Stimulated activated CD8-positive, alpha-beta memory T cell treated with anti-CD3 and anti-CD28 coated beads, Interleukin-7, amount 100 ng/mL, for 24 hours (primary cell): ENCODE measurements around the gene PPARD.

Experiments
- DNase-seq: peaks from one replicate; pipeline ENCODE4 v3.0.0-alpha.2; 2020; ENCODE audit warnings: low read depth

Gene PPARD

DNA sequence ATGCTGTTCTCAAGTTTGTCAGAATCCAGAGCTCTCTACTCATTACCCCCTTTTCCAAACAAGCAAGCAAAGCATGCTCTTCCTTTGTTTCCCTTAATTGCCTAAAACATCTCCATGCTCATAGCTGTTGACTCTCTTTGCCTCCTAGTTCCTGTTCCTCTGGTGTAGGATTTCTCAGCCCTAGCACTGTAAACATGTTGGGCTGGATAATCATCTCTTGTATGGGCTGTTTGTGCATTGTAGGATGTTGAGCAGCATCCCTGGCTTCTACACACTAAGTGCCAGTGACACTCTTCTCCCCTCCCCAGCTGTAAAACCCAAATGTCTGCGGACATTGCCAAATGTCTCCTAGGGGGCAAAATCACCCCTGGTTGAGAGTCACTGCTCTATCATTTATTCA lies 14.0 kb downstream of the PPARD start:
- DNase-seq = no peak

GRCh38 chr6:35357677-35358076 lies 15.3 kb downstream of the PPARD start:
- DNase-seq = no peak

GRCh38 chr6:35358086-35358485 lies 15.7 kb downstream of the PPARD start:
- DNase-seq = no peak

- DNase-seq = no peak
Observed at GRCh38 chr6:35359346-35359743, 17.0 kb downstream of the PPARD start.

DNA sequence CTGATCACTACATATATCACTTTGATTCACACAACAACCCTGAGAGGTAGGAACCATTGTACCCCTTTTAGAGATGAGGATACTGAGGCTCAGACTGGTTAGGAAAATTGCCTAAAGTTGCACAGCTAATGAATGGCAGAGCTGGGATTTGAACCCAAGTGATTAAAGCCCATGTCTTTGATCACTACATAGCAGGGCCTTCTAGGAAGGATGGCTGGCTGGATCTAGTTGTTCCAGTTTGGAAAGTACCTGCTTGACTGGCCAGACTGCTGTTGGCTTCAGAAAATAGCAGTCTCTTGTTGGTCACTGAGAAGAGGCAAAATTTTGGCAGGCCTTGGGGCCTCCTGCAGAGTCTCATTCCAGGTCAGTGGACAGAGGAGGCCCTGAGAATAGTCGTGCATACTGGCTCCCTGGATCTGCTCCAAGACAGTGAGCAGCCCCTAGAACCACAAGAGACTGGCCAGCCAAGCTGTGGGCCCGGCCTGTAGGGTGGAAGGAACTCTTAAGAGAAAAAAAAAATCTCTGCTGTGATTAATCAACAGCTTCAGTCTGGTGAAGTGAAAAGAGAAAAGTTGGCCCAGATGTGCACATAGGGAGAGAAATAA lies 17.5 kb downstream of the PPARD start:
- DNase-seq = no peak

DNA sequence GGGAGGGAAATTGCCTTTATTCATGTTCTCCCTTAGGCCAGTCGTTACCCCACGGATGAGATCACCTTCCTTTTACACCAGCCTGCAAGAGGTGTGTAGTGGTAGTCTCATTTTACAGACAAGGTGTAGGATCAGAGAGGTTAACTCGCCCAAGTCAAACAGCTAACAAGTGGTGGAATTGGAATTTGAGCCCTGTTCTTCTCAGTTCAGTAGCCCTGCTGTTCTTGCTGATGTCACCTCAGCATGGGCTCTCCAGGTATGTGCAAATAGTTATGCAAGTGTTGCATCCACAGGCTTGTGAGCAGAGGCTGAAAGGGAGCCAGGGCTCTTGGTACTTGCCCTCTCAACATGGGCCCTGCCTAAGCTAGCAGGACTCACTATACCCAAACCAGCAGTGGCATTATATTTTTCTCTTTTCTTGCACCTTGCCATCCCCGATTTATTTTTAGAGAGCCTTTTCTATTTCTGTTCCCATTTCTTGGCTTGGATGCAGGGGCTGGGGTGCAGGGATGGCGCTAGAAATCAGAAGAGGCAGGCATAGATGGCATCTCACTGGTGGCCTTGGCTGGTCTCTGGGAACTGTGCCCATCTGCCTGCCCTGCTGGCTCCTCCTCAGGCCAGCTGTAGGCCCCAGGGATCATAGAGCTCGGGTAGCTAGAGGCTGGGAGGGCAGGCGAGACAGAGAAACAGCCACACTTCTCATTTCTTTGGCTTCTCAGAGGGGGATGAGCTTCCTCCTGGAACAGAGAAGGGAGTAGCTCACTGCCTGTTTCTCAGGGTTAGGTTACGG lies 18.2 kb downstream of the PPARD start:
- DNase-seq = no peak

GRCh38 chr6:35362200-35362599 lies 19.8 kb downstream of the PPARD start:
- no peak for DNase-seq

GRCh38 chr6:35363293-35363750 lies 21.0 kb downstream of the PPARD start:
- DNase-seq = no peak

- DNase-seq = no peak
Observed at GRCh38 chr6:35365594-35366203, 23.3 kb downstream of the PPARD start.

DNA sequence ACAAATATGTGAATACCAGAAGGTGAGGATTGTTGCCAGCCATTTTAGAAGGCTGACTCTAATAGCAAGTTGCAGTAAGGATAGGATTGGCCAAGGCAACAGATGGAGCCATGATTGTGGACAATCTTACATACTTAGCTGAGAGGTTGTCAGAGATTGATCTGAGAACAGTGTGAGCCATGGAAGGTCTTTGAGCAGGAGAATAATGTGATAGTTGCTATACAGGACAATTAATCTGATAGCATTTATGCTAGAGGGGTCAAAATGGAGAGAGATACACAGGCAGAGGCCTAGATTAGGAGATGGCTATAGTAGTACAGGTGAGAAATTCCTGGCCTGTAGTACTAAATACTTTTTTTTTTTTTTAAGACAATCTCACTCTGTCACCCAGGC lies 23.8 kb downstream of the PPARD start:
- DNase-seq = no peak

DNA sequence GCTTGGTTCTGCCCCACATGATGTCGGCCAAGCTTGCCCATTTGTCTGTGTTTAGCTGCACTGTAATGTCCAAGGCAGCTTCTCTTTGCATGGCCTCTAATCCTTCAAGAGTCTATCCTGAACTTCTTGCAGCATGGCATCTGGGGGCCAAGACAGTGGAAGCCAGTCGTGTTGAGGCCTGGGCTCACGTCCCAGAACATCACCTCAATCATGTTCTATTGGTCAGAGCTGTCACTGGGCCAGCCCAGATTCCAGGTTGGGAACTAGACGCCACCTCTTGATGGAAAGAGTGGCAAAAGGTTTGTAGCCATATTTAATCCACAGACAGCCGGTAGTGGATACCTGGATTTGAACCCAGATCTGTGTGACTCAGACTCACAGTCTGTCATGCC lies 25.3 kb downstream of the PPARD start:
- DNase-seq = no peak

GRCh38 chr6:35368038-35368887 lies 25.9 kb downstream of the PPARD start:
- DNase-seq = no peak

DNA sequence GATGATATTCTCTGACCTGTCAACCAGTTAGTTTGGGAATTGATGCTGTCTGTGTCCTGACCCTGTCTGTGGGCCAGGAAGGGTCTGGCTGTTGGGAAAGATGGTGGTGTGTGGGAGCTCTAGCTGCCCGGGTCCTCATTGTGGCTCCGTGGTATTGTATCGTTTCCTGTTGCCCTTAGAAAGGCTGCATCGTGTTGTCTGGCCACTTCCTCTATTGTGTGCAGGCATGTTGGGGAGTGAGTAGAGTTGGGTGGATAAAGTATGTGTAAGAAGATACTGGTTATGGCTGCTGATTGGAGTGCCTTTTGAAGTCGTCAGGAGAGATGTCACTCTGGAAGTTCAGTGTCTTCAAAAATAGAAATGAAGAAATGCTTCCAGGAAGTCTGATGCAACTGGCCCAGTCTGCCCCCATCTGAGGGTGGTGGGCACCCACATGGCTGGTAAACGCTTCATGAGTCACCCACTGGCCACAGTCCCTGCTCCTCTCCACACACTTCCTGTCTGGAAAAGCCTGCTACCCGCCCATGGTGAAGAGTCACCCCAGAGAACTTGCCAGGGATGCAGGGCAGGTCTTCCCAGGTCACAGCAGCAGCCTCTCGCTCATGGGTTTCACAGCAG lies 27.9 kb downstream of the PPARD start:
- peak; percentile 10 for DNase-seq

DNA sequence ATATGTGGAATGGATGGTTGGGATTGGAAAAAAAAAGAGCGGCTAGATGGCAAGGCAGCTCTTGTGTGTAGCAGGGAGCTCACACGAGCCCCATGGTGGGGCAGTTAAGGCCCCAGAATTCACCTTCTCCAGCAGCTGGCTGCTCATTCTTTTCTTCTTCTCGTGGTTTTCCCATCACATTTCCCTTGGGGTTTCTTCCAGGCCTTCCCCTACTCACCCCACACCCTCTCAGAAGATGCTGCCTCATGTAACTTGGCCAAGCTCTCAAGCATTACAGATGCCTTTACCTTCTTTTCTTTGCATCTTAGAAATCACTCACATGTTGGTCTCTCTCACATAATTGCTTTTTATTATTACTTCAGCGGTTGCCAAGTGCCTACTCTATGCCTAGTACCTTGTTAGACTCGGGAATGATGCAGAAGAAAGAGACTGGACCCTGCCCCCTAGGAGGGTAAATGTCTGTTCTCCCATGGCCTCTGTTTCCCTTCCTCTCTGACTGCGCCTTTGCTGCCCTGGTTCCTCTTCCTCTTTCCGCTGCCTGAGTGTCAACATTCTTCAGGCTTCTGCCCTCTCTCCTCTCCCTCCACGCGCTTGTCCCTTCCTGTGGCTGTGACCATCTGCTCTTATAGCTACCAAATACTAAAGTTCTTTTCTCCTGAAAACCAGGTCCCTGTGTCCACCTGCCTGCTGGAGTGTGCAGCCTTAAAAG lies 28.6 kb downstream of the PPARD start:
- no peak for DNase-seq

GRCh38 chr6:35371494-35372262 lies 29.3 kb downstream of the PPARD start:
- no peak for DNase-seq

GRCh38 chr6:35372633-35373032 lies 30.3 kb downstream of the PPARD start:
- DNase-seq = no peak

DNA sequence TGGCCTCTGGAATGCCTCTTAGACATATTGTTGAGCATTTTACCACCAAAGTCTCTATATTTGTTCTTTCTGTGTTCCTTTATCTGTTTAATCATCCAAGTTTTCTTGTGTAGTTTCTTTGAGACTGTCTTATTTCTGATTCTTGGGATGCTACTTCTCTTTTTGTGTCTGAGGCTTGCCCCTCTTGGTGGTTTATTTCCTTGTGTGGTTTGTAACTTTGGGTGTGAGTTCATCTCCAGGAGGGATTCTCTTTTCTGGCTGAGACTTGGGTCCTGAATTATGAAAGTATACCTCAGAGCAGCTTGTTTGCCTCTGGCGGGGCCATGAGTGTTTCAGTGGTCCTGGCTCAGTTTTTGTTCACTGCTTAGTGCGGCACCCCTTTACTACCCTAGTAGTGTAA lies 33.9 kb downstream of the PPARD start:
- no peak for DNase-seq

DNA sequence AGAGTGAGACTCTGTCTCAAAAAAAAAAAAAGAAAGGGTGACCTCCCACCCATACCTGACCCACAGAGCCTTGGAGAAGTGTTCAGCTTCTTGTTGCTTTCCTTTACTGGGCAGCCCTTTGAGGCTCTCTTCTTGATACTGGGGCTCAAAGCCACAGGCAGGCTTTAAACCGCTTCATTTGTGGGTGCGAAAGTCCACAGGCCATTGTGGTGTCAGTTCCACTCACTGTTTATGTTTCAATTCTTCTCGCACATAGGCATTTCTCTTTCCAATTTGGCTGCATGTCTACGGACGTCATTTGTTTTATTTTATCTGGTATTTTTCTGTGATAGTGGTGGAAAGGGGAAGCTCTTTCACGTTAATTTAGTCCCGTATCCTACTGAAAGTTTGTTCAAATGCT lies 34.6 kb downstream of the PPARD start:
- no peak for DNase-seq

DNA sequence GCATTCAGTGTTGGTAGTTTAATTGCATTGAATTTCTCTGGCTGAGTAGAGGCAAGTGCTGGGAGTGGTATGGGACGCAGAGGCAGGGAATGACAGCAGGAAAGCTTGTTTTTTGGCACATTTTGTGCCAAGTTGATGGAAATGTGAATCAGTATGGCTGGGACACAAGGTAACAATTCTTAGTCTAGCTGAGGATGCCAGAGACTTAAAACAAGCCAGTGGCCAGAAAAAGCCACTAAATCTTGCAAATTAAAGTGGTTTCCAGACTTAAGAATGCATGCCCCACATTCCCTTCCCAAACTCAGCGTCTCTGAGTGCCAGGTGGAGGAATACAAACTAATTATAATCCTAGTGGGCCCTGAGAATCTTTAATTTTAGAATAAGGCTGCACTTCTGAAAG lies 35.9 kb downstream of the PPARD start:
- no peak for DNase-seq

- no peak for DNase-seq
Observed at GRCh38 chr6:35381132-35381531, 38.8 kb downstream of the PPARD start.

GRCh38 chr6:35382015-35382414 lies 39.7 kb downstream of the PPARD start:
- DNase-seq = no peak
